ENCODE measurements around the gene TRMU.

TRMU gene

DNA sequence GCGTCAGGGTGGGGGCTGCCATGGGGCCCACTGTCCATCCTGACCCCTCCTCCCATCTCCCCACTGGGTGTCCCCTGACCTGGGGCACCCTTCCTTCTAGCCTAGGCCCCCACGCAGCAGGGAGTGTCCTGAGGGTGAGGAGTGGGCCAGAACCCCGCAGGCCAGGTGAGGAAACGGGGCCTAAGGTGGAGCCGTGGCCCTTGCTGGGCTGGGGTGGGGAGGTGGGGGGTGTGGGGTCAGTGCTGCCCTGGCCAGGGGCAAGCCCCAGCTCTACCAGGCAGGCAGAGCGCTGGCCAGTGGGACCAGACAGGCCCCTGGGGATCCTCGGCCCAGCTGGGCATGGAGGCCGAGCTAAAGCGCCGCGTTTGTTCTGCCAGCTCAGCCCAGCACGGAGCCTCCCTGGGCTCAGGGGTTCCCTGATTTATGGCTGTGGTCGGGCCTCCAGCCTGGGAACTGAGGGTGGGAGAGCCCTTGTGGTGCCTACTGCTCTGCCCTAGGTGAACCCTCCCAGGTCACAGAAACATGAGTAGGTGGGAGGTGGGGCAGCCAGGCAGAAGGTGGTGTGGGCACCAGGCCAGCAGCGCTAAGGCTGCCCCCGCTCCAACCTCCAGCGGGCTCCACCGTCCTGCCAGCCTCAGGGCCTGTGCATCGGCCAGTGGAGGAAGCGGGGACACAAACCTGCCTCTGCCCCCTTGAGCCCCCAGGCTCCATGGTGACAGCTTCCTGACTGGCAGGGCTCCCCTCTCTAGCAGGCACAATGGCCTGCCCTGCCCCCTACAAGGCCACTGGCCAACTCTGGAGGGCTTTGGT is 22.4 kb downstream of the TRMU start:
- no peak for DNase-seq

DNA sequence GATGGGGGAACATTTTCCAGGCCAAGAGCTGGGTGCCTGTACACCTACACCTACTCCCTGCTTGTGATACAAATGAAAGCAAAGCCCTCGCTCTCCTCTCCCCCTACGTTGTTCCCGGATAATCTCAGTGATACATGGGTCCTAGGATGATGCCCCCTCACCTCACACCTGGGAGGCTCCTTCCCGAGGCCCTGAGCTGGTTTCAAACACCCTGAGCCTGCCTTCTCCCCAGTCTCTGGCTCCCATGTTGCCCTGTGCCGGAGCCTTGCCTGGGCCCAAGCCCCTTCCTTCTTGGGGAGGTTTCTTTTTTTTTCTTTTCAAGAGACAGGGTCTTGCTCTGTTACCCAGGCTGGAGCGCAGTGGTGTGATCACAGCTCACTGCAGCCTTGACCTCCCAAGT is 23.3 kb downstream of the TRMU start:
- no peak for DNase-seq

DNA sequence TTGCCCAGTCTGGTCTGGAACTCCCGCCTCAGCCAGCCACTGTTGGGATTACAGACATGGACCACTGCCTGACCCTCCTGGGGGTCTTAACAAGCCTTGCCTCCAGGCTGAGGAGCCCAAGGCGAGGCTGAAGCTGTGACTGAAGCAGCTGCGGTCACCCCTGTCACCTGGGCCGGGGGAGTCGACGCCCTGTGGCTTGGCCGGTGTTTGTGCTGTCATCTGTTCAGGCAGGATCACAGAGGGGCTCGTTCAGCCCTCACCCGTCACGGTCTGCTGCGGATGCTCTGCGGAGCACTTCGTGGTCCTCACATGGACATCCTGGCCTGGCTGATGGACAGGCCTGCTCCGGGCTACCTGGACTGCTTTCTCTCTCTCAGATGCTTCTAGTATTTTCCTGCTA is 23.8 kb downstream of the TRMU start:
- no peak for DNase-seq

DNA sequence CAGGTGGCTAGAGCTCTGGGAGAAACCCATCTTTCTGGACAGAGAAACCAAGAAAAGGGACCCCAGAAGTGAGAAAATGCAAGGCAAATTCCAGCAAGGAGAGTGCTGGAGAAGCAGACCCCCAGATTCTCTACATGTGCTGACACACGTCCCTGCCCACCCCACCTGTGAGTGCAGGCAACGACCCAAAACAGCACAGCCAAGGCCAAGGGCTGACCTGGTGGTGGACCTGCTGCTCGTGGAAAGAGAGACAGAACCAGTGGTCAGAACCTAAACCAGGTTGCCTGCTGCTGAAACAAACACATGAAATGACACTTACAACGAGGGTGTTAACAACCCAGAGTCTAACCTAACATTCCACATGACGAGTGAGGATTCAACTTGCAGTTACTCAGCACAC is 24.6 kb downstream of the TRMU start:
- DNase-seq: no peak

DNA sequence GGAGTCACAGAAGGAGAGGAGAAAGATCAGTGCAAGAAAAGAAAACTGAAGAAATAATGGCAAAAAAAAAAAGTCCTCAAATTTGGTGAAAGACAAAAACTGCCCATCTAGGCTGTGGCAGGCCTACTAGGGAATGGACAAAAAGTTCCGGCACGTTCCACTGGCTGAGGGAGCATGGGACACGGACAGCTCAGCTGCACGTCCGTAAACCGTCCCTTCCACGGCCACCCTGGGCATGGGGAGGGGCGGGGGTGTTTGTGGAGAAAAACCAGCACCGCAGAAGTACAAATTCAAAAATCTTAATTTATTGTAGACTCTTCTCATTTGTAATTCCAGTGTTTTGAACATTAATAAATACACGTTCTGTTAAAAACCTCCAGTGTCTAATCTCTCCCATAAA is 25.4 kb downstream of the TRMU start:
- DNase-seq: no peak

DNA sequence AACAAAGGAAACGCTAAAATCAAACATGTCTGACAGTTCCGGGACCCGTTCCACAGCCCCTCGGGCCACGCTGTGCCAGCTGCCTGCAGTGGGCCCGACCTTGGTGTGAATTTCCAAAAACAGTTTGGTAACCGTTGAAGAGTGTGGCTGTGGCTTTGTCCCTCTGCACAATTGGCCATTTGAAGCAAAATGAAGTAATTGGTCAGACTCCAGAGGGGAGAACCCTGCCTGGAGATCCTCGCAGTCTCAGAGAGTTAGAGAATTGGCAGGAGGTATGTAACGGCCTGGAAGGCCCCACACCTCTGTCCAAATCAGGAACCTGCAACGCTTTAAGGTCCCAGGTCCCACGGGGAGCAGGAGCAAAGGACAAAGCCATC is 26.3 kb downstream of the TRMU start:
- no peak for DNase-seq

DNA sequence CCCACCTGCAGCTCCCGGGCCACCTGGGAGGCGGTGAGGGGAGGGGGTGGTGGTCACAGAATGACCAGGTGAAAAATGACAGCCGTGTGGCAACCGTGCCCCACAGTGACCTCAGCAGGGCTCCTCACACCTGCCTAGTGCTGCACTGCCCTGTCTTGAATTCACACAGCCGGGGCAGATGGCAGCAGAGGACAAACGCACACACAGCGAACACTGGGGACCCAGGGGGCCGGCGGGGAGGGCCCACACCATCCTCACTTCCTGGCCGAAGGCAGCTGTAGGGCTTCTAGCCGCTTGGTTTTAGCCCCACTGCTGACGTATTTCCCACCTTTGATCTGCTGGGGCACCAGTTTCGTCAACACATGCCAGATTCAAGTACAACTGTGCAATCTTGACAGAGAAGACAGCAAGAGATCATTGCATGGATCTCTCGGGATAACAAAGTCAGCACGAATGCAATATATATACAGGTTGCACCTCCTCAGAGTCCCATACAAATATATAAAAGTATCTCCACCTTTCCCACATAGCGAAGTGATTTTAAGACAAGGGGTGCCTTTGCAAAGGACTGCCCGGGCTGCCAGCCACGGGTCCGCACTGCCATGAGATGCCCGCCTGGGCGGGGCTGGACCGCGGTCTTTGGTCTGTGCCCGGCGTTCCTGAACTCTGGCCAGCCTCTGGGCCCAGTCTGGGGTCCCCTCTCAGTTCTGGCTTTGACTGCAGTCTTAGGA is 26.9 kb downstream of the TRMU start:
- DNase-seq: no peak

DNA sequence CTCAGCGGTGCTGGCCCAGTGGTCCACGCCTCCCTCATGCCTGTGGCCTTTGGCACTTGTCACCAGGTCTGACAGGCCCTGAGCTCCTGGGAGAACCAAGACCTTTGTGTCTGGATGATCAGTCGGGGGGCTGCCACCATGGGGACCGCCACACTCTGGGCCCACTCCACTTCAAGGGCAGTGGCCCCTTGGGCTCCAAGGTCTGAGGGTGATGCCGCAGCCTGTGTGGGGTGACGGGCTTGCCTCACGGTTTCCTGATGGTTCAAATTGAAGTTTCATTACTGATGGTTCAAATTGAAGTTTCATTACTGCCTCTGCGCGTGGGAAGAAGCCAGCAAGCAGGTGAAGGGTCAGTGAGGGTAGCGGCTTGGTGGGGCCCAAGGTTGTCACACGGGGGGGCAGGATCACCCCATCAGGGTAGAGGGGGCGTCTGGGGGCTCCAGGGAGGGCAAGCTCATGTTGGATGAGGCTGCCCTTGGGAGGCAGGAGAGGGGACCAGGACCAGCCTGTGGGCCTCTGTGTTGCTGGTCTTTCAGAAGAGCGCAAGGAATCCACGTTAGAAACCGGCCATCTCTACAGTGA is 27.5 kb downstream of the TRMU start:
- DNase-seq: no peak

DNA sequence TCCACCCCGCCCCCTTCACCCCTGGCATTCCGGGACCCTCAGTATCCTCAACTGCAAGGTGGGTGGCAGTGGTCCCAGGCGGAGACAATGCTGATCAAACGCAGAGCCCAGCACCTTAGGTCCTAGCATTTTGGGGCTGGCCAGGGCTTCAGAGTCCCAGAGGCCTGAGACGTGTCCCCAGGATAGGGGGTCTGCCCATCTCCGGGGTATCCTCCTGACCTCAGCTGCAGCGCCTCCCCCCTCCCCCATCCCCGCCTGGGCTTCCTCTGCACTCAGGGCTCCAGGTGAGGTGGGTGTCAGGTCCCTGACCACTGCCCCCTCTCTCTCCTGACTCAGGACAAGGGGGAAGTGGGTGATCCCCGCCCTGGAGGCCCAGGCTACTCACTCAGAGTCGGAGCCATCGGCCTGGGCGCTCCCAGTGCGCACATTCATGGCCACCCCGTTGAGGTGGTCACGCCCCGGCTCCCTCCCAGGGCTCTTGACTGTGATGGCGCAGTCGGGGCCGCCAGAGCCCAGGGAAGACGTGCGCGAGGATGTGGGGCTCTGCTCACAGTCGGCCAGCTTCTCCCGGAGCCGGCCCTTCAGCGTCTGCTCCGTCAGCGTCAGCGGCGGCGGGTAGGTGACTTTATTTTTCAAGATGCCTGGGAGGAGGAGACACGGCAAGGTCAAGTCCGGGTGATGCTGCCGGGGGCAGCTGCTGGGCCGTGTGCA is 28.3 kb downstream of the TRMU start:
- no peak for DNase-seq

DNA sequence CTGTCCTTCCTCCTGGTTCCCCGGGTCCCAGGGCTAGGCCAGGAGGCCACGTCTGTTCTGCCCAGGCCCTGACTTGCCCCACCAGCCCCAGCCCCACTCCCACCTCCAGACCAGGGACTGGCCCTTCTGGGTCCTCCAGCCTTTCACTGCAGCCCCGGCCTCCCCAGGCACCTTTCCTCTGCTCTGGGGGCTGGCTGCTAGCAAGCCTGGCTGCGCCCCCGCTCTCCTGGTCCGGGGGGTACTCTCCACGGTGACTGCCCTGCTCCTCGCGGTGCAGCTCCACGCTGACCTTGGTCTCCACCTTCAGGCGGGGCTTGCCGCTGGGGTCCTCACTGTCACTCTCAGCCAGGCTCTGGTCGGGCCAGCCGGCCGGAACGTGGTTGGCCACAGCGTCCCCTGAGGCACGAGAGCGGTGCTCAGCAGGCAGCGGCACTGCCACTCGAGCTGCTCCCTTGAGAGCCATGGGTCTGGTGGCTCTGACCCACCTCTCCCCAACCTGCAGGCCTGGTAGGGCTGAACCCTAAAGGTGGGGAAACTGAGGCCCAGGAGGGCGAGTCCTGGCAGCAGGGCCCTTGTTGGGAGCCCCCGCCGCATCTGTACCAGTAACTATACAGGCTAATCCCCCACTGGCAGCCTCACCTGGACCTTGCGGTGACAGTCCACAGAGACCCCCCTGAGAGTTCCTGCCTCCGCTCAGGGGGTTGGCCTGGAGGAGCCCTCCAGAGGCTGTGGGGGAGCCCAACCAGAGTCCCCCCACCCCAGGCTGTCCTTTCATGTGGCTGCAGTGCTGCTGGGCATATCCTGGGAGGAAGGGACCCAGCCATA is 29.0 kb downstream of the TRMU start:
- no peak for DNase-seq

DNA sequence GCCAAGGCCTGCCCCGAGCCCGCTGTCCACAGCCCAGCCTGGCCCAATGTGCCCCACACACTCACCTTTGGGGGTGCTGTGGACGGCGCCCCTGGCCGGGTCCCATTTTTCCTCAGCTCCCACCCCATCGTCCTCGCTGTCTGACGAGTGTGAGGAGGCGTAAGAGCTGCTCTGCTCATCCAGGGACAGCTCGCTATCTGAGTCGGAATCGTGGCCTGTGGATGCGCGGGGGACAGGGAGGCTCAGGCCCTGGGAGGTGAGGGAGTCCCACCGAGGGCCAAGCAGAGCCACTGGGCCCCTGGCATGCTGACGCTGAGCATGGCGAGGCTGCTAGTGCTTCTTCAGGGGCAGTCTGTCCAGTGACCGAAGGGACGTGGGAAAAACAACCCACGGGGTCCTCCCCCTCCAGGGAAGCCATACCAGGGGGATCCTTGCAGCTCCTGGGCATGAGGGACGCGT is 29.7 kb downstream of the TRMU start:
- DNase-seq: no peak

DNA sequence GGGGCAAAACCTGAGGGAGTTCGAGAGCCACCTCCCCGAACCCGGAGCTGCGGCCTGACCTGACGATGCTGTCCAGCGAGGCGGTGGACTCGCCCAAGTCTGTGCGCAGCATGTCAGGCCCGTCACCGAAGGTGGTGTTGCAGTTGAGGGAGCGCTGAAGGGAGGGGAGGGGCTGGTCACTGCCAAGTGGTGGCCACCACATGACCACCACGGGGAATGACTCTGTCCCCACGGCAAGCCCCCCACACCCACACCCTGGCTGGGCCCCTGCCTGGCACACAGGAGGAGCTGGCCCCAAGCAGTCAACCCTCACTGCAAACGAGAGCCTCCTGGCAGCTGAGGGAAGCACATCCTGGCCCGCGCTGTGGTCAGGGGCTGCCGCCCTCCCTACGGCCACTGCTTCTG is 30.8 kb downstream of the TRMU start:
- no peak for DNase-seq

DNA sequence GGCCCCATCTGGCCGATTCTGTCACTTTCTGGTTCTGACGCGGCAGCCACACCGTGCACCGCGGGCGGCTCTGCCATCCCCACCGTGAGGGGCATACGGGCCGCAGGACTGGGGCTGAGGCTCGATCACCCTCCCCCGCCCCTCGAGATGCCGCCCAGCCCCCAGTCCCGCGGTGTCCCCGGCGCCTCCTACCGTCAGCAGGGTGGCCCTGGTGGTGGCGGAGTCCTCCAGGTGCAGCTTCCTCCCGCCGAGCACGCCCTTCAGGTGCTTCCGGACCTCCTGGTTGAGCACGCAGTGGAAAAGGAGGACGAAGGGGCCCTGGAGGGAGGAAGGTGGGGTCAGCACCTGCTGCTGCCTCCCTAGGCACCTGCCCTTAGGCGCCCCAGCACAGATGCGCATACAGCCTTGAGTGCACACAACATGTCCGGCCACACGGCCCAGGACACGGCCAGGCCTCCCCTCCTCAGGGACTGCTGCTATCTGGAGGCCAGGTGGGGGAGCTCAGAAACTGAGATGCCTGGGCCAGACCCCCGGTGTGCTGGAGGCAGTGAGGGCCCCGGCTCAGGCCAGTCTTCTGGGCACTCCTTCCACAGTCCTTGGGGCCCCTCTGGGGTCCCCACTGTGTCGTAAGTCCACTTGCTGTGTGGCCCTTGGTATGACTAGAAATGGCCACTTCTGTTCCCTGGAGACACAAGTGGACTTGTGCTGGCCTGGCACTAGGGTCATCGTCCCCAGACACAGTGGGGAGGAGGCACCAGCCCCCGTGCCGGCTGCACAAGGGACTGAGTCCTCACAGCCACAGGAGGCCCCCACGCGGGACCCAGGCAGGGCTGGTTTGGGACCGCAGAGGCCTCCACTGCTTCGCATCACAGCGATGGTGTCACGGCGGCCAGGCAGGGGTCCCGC is 31.5 kb downstream of the TRMU start:
- DNase-seq: no peak

DNA sequence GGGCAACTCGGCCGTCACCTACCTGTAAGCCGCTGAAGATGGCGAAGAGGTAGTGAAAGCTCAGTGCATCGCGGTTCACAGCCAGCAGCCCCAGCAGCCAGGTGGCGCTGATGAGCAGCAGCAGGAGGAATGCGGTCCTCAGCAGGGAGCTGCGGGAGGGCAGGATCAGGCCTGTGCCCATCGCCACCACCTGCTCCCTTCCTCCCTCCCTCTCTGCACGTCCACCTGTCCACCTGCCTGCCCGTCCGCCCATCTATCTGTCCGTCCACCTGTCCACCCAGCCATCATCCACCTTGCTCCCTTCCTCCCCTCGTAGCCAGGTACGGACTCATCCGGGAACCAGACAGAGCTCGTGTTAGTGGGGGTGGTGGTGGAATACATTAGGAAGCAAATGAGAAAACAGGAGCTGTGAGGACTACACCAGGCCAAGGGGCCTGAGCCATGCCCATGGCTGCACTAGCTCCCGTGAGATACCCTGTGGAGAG is 32.2 kb downstream of the TRMU start:
- DNase-seq: peak; percentile 69

DNA sequence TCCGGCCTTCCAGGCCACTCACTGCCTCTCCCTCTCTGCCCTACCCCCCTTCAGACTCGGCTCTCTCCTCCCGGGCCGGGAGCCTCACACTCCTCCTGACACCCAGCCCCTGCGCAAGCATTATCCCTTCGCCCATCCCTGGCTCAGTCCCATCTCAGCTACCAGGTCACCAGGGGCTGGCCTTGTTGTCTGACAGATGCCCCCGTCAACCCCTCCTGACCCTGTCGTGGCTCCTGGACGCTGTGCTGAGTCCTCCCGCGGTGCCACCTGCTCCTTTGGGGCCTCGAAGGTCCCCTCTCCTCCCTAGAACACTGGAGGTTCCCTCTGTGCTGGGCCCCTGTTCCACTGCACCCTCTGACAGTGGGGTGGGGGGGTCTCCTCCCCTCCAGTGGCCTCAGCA is 32.9 kb downstream of the TRMU start:
- no peak for DNase-seq

DNA sequence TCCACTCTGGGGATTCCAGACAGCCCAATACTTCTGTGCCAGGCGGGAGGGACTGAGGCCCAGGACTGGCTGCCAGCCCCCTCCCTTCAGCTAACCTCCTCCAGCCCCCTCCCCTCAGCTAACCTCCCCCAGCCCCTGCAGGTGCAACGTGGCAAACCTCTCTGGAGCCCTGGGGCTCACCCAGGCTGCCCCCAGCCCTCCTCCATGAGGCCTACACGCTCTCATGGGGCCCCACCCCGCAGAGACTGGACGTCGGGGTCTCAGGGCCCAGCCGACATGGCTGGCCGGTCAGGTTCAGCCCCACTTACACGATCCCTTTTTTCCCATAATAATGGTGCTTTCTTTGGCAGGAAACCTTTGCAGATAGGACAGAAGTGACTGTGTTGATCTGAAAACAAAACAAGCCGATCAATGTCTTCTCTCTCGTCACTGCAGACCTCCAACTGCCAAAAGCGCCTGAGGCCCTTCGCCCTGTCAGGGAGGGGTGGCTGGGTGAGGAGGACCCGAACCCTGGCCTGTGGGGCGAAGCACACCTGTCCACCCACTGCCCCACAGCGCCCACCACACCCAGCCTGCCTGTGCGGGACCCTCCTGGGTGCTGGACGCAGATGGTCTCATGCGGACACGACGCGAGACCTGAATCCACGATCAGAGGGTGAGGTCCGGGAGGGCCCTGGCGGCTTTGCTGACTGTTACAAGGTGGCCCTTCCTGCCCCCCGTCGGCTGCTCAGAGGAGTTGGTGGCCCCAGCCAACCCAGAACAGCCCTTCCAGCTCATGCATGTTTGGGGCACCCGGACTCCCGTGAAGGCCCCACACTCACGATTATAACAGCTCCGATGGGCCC is 33.6 kb downstream of the TRMU start:
- DNase-seq: no peak

DNA sequence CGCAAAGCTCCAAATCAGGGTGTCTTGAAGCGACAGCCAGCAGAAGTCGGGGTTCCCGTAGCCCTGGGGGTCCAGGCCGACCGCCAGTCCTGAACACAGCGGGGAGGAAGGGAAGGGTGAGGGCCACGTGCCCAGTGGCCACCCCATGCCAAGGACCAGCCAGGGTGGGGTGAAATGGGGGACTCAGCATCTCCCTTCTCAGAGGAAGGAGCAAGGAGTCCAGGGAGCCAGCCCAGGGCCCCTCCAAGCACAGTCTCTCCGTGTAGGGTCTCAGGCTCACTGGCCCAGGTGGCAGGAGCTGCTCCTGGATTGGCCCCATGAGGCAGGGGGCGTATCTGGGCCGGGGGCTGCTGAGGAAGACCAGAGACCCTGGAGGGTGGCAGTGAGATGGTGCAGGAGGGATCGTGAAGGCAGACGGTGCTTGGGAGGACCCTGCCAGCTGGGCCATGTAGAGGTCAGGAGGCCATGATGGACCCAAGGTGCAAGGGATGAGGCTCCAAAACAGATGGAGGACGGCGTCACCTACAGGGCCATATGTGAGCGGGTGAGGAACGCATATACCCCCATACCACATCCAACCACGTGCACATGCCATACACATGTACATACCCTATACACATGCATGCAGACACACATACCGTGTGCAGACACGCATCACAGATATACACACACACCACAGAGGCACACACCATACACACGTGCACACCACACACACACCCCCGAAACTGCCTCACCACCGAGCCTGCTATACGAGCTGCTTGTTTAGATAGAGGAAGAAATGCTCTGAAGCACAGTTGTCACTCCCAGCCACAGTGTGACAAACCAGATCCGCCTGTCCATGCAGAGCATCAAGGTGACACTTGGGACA is 34.4 kb downstream of the TRMU start:
- DNase-seq: peak; percentile 18

DNA sequence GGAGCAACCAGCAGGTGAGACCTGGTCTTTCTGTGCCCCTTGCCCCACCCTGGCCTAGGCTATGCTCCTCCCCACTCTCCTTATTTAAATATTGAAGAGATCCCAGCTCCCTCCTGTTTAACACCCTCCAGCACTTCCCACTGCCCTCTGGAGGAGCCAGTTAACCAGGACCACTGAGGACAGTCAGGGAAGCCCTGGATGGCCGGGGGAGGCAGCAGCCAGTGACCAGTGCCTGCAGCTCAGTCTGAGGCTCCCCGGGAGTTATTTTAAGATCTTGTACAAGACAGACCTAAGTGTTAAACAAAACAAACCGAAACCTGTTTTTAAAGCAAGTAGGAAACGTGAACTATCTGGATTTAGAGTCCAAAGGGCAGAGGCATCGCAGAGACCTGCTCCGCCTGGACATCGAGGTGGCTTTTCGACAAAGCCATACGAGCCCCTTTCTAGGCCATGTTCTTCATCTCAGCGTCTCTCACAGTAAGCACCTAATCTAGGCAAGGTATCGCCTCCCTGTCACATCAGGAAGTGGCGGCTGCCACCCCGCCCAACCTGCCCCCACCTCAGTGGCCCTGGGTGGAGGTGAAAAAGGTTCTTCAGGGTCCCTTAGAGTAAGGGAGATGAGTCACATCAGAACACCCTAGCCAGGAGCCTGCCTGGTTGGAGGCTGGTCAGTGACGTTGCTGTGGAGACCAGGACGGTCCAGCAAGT is 35.2 kb downstream of the TRMU start:
- DNase-seq: peak; percentile 70

All from CD4-positive, alpha-beta T cell treated with Interleukin-21 for 1 hour (primary cell).